Natural killer cell (primary cell): ENCODE data around the gene COX10. TPM values are rescaled to one million over a fixed set of nuclear protein-coding genes. Genes with fewer than 3 reads are reported as not detected.

Experiments
- ATAC-seq, 3 donors: fragments of 150-1000 bp in 2 of 3; fragments of 200-7000 bp in 1 of 3; cut with Tn5 transposase; 1 replicate in 1 of 3; 2 replicates in 2 of 3; pipeline ENCODE4 v1.10.0; 2021; ENCODE audit warnings: mild to moderate bottlenecking in 2 of 3, moderate library complexity in 2 of 3
- DNase-seq, 2 donors: peaks; one replicate each; pipeline versions ENCODE4 v3.0.0 to v3.0.0-alpha.2; 2013 to 2021; ENCODE audit warnings: mixed read lengths in 1 of 2
- H3K27ac ChIP-seq: one replicate; pipeline ENCODE4 v1.5.1; 2013; ENCODE audit warnings: mild to moderate bottlenecking, low read length
- H3K27me3 ChIP-seq: one replicate; pipeline ENCODE4 v1.6.1; 2013; ENCODE audit warnings: low read length; ENCODE audit not compliant: control insufficient read depth, insufficient read depth
- H3K36me3 ChIP-seq: one replicate; pipeline ENCODE4 v1.6.1; 2013; ENCODE audit warnings: low read length; ENCODE audit not compliant: control insufficient read depth, insufficient read depth
- H3K4me1 ChIP-seq: one replicate; pipeline ENCODE4 v1.6.1; 2013; ENCODE audit warnings: low read length; ENCODE audit not compliant: control insufficient read depth, insufficient read depth
- H3K4me3 ChIP-seq: one replicate; pipeline ENCODE4 v1.5.1; 2013; ENCODE audit warnings: low read length
- H3K9me3 ChIP-seq: one replicate; pipeline ENCODE4 v1.6.1; 2013; ENCODE audit warnings: low read length; ENCODE audit not compliant: control insufficient read depth, insufficient read depth
- H3K27ac Mint-ChIP-seq, 2 donors: one replicate each; pipeline ENCODE4 v1.8.0; 2022; ENCODE audit warnings: mild to moderate bottlenecking in 2 of 2, mixed read lengths in 2 of 2, moderate library complexity in 1 of 2
- H3K27me3 Mint-ChIP-seq, 2 donors: one replicate each; pipeline ENCODE4 v1.8.0; 2022; ENCODE audit warnings: low read depth in 2 of 2, mixed read lengths in 2 of 2
- H3K36me3 Mint-ChIP-seq: one replicate; pipeline ENCODE4 v1.8.0; 2022; ENCODE audit warnings: mixed read lengths
- H3K4me1 Mint-ChIP-seq, 2 donors: one replicate each; pipeline ENCODE4 v1.8.0; 2022; ENCODE audit warnings: mixed read lengths in 2 of 2
- H3K4me3 Mint-ChIP-seq: one replicate; pipeline ENCODE4 v1.8.0; 2022; ENCODE audit warnings: mild to moderate bottlenecking, moderate library complexity, mixed read lengths
- H3K9me3 Mint-ChIP-seq, 2 donors: one replicate each; pipeline ENCODE4 v1.8.0; 2022; ENCODE audit warnings: mixed read lengths in 2 of 2
- CTCF ChIP-seq: fragments of 200-600 bp; IDR thresholded peaks from one replicate; pipeline ENCODE4 v1.8.0; 2022; ENCODE audit warnings: antibody characterized with exemption
- WGBS: methylation state at CpG from one replicate; pipeline ENCODE4 v1.1.7; 2013; ENCODE audit warnings: missing lambda C conversion rate; ENCODE audit not compliant: insufficient coverage; 5-methylcytosine and 5-hydroxymethylcytosine counted together
- intact Hi-C: fragments of 100-400 bp; cut with micrococcal nuclease; formaldehyde crosslinking; loops from one replicate; pipeline ENCODE4 v1.14.2; 2022
- total RNA-seq, 4 donors: library from RNA; stranded (reverse); fragments of 120-200 nt in 1 of 4; gene quantifications; one replicate each; pipeline versions ENCODE4 v1.2.3 to v1.2.4, GENCODE V29; 2013 to 2022

Gene COX10
- total RNA-seq, 3 donors from 2014 or later (not counting 1 experiment from before 2014, with no cell fraction given), result 12.5 to 17.0 (median 13.5) TPM

GRCh38 chr17:14133104-14133503 is 63.8 kb downstream of the COX10 start:
- Histone ChIP-seq H3K4me1 (no peaks in the 10 kb centered on the region), H3K36me3 (no peaks in the 10 kb centered on the region), H3K4me3 (no peak overlapping the region), H3K27ac (no peak overlapping the region), H3K9me3 (no peaks in the 10 kb centered on the region), H3K27me3 (no peaks in the 10 kb centered on the region)
- H3K4me3 Mint-ChIP-seq, result no peak overlapping the region
- intact Hi-C loops, result no loop called here
- H3K36me3 Mint-ChIP-seq, result no peaks in the 10 kb centered on the region
- no peak for ATAC-seq
- H3K4me1 Mint-ChIP-seq, result no peaks in the 10 kb centered on the region
- H3K27me3 Mint-ChIP-seq, result no peaks in the 10 kb centered on the region
- no peaks in the 10 kb centered on the region for H3K9me3 Mint-ChIP-seq
- no peak overlapping the region for H3K27ac Mint-ChIP-seq
- no peak for DNase-seq
- no peak for TF ChIP-seq CTCF

GRCh38 chr17:14134456-14134855 is 65.2 kb downstream of the COX10 start:
- no peak for DNase-seq
- no peaks in the 10 kb centered on the region for H3K9me3 ChIP-seq
- H3K27me3 ChIP-seq, result no peaks in the 10 kb centered on the region
- no peak for TF ChIP-seq CTCF
- no peak overlapping the region for H3K27ac Mint-ChIP-seq
- H3K36me3 ChIP-seq, result no peaks in the 10 kb centered on the region
- no peak overlapping the region for H3K27ac ChIP-seq
- intact Hi-C loops, result no loop called here
- no peaks in the 10 kb centered on the region for H3K36me3 Mint-ChIP-seq
- 100% methylated on average over 1 of the region's 2 CpGs for WGBS
- no peaks in the 10 kb centered on the region for H3K27me3 Mint-ChIP-seq
- no peaks in the 10 kb centered on the region for H3K9me3 Mint-ChIP-seq
- ATAC-seq, result no peak
- no peaks in the 10 kb centered on the region for H3K4me1 ChIP-seq
- H3K4me1 Mint-ChIP-seq, result peaks cover 0 to 5% of the 10 kb centered on the region in 2 donors
- H3K4me3 ChIP-seq, result no peak overlapping the region
- H3K4me3 Mint-ChIP-seq, result no peak overlapping the region

DNA sequence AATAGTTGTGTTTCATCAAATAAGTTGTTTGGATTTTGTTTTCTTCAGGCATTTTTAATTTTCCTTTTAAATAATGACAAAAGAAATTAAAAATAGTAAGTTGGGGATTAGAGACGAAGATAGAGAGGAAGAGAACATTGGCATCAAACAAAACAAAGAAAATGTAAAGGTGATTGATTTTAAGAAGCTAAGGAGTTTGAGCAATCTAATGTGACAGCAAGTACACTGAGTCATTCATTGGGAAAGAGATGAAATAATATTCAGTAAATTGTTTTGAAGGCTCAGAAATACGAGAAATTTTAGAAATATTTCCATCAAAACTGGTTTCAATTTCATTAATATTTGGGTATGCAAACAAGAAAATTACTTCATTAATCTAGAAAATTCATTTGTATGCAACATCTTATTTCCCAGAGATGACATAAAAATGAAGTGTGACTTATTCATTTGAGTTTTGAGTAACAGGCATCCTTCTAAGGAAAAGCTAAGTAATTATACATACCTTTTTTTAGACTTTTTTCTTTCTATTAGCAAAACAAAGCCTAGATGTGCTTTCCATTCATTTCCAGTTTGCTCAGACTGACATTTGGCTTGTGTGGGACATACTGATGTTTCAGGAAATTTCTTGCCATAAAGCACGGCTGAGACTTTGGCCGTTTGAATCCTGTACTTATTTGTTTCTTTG is 66.7 kb downstream of the COX10 start:
- no peaks in the 10 kb centered on the region for H3K36me3 Mint-ChIP-seq
- H3K9me3 ChIP-seq, result no peaks in the 10 kb centered on the region
- DNase-seq, result no peak

More for the DNA sequence above, 66.7 kb downstream of the COX10 start:
- H3K9me3 Mint-ChIP-seq, result no peaks in the 10 kb centered on the region
- H3K27me3 Mint-ChIP-seq, result no peaks in the 10 kb centered on the region
- no peak overlapping the region for H3K27ac Mint-ChIP-seq
- no peak overlapping the region for H3K27ac ChIP-seq
- no peaks in the 10 kb centered on the region for H3K27me3 ChIP-seq
- H3K4me1 ChIP-seq, result no peaks in the 10 kb centered on the region
- TF ChIP-seq CTCF, result no peak
- intact Hi-C loops, result no loop called here
- no peak overlapping the region for H3K4me3 ChIP-seq
- no peak for ATAC-seq
- 73% methylated on average over 1 of the region's 4 CpGs for WGBS
- H3K4me1 Mint-ChIP-seq, result peaks cover 0 to 5% of the 10 kb centered on the region in 2 donors
- no peaks in the 10 kb centered on the region for H3K36me3 ChIP-seq
- H3K4me3 Mint-ChIP-seq, result no peak overlapping the region
